ENCODE data around the gene TEDC2. TPM values are rescaled to one million over a fixed set of nuclear protein-coding genes. Genes with fewer than 3 reads are reported as not detected.

Gene TEDC2
- total RNA-seq, 1 experiment from 2014 or later: 21.1 TPM

GRCh38 chr16:2513405-2514332 lies 53.8 kb downstream of the TEDC2 start, which contains the start of gene ATP6V0C:
ATP6V0C (plus strand) TSS chr16:2513952; CDS start chr16:2514104, 152 bp downstream.
- peak; percentile 88 for DNase-seq (ENCODE audit: low read depth)

Other genes with a start within 250 kb of the TEDC2 start
- gene BRICD5, start 249.2 kb upstream of the TEDC2 start, total RNA-seq (2014; rRNA removed; shearing (Covaris generic)): 0.68 and 1.9 TPM in 2 replicates
- gene PGP, start 245.3 kb upstream of the TEDC2 start, total RNA-seq (2014; rRNA removed; shearing (Covaris generic)): 16.9 and 21.8 TPM in 2 replicates
- gene E4F1, start 236.5 kb upstream of the TEDC2 start, total RNA-seq (2014; rRNA removed; shearing (Covaris generic)): 20.5 and 20.8 TPM in 2 replicates
- 0.89 and 1.0 TPM in 2 replicates for gene DNASE1L2, start 223.7 kb upstream of the TEDC2 start, total RNA-seq (2014; rRNA removed; shearing (Covaris generic))
- 22.6 and 41.1 TPM in 2 replicates for gene ECI1, start 208.5 kb upstream of the TEDC2 start, total RNA-seq (2014; rRNA removed; shearing (Covaris generic))
- 147 and 161 TPM in 2 replicates for gene RNPS1, start 192.0 kb upstream of the TEDC2 start, total RNA-seq (2014; rRNA removed; shearing (Covaris generic))
- 5.5 and 5.9 TPM in 2 replicates for gene ABCA3, start 119.4 kb upstream of the TEDC2 start, total RNA-seq (2014; rRNA removed; shearing (Covaris generic))
- gene CCNF, start 30.7 kb upstream of the TEDC2 start, total RNA-seq (2014; rRNA removed; shearing (Covaris generic)): 36.3 and 37.3 TPM in 2 replicates
- gene NTN3, start 11.2 kb downstream of the TEDC2 start, total RNA-seq (2014; rRNA removed; shearing (Covaris generic)): not detected in 2 replicates
- gene TBC1D24, start 15.0 kb downstream of the TEDC2 start, total RNA-seq (2014; rRNA removed; shearing (Covaris generic)): 5.6 and 6.8 TPM in 2 replicates
- gene ATP6V0C, start 53.8 kb downstream of the TEDC2 start, total RNA-seq (2014; rRNA removed; shearing (Covaris generic)): 19.9 and 31.2 TPM in 2 replicates
- gene AMDHD2, start 60.3 kb downstream of the TEDC2 start, total RNA-seq (2014; rRNA removed; shearing (Covaris generic)): 11.7 and 22.0 TPM in 2 replicates
- gene CEMP1, start 71.3 kb downstream of the TEDC2 start, total RNA-seq (2014; rRNA removed; shearing (Covaris generic)): not detected in 2 replicates
- 10.5 and 12.8 TPM in 2 replicates for gene PDPK1, start 77.9 kb downstream of the TEDC2 start, total RNA-seq (2014; rRNA removed; shearing (Covaris generic))
- 22.9 and 27.4 TPM in 2 replicates for gene KCTD5, start 222.4 kb downstream of the TEDC2 start, total RNA-seq (2014; rRNA removed; shearing (Covaris generic))

Measured in Daoy (cell line).